HepG2 (cell line): ENCODE measurements around the gene FAM221B. TPM values are rescaled to one million over a fixed set of nuclear protein-coding genes. Genes with fewer than 3 reads are reported as not detected.
A peak's percentile ranks its signal among the peaks of the same experiment; 100 is the strongest.

ENCODE experiments used
- ATAC-seq: fragments of 200-7000 bp; cut with Tn5 transposase; 3 replicates; pipeline ENCODE4 v1.9.1; 2020; ENCODE audit warnings: mild to moderate bottlenecking, moderate library complexity
- BruUV-seq: library from RNA; stranded (reverse); fragments of 400-500 nt; replicated peaks from 2 replicates; lab custom pipeline; 2021; lab: Mats Ljungman, UMichigan
- CTCF ChIA-PET: fragments of 300-600 bp; formaldehyde crosslinking; extraction: SDS; loops from one replicate; lab custom pipeline; 2021; ENCODE audit warnings: low total read pairs, inconsistent platforms, low intra/inter-chr PET ratio; lab: Yijun Ruan, JAX
- POLR2A ChIA-PET: fragments of 350-600 bp; sonication (Branson Sonifier 250); formaldehyde crosslinking; loops from one replicate; lab custom pipeline; 2020; ENCODE audit warnings: antibody characterized with exemption, inconsistent platforms; lab: Yijun Ruan, JAX
- DNase-seq: peaks from one replicate; pipeline ENCODE4 v3.0.0-alpha.2; 2015; ENCODE audit warnings: low spot score
- FAIRE-seq: peaks from 3 replicates; lab custom pipeline; 2011; peaks lifted over from hg19 to GRCh38; lab: Jason Lieb, UNC
- H2AFZ ChIP-seq: one replicate; pipeline ENCODE4 v1.6.1; 2011; ENCODE audit warnings: low read length, inconsistent platforms
- H3K27ac ChIP-seq: fragments of 300-600 bp; 3 replicates; pipeline ENCODE4 v1.8.0; 2011; ENCODE audit warnings: mixed run types, mild to moderate bottlenecking, mixed read lengths, low read length, inconsistent platforms; ENCODE audit not compliant: insufficient read depth; ENCODE audit errors: extremely low read length
- H3K27me3 ChIP-seq, 2 experiments: fragments of 200-600 bp in 1 of 2; 2 replicates in 1 of 2; 3 replicates in 1 of 2; pipeline versions ENCODE4 v1.6.0 to v1.8.0; 2011; ENCODE audit warnings: low read length in 2 of 2, mild to moderate bottlenecking in 2 of 2, moderate library complexity in 2 of 2, inconsistent platforms in 1 of 2; ENCODE audit not compliant: insufficient read depth in 2 of 2, control insufficient read depth in 1 of 2
- H3K36me3 ChIP-seq, 2 experiments: fragments of 200-600 bp in 1 of 2; replicated peaks in 1 of 2; 2 replicates in 1 of 2; 3 replicates in 1 of 2; pipeline versions ENCODE4 v1.5.1 to v1.8.0; 2011; ENCODE audit warnings: low read length in 2 of 2, inconsistent platforms in 1 of 2; ENCODE audit not compliant: insufficient read depth in 2 of 2, control insufficient read depth in 1 of 2
- H3K4me1 ChIP-seq: 2 replicates; pipeline ENCODE4 v1.5.1; 2012; ENCODE audit warnings: low read length, inconsistent platforms; ENCODE audit not compliant: insufficient read depth
- H3K4me2 ChIP-seq: 2 replicates; pipeline ENCODE4 v1.6.0; 2011; ENCODE audit warnings: low read depth, low read length, inconsistent platforms
- H3K4me3 ChIP-seq, 3 experiments: fragments of 200-600 bp in 1 of 3; sonication (generic), shearing (Covaris generic) in 1 of 3; replicated peaks in 1 of 3; 2 replicates each; pipeline ENCODE4 v1.5.1; 2011 to 2016; ENCODE audit warnings: low read length in 3 of 3, inconsistent platforms in 2 of 3, low read depth in 2 of 3, mild to moderate bottlenecking in 2 of 3, control low read depth in 1 of 3, mixed read lengths in 1 of 3; ENCODE audit not compliant: insufficient read depth in 1 of 3
- H3K79me2 ChIP-seq: one replicate; pipeline ENCODE4 v1.6.1; 2011; ENCODE audit warnings: low read length, inconsistent platforms; ENCODE audit not compliant: insufficient read depth
- H3K9ac ChIP-seq: 2 replicates; pipeline ENCODE4 v1.6.0; 2011; ENCODE audit warnings: mild to moderate bottlenecking, low read depth, low read length, inconsistent platforms; ENCODE audit not compliant: insufficient read depth
- H3K9me3 ChIP-seq: 2 replicates; pipeline ENCODE4 v1.5.1; 2012; ENCODE audit warnings: mild to moderate bottlenecking, low read length
- H4K20me1 ChIP-seq: 2 replicates; pipeline ENCODE4 v1.6.0; 2011; ENCODE audit warnings: inconsistent platforms, mild to moderate bottlenecking, low read length, moderate library complexity; ENCODE audit not compliant: insufficient read depth
- KDM3A ChIP-seq: IDR thresholded peaks from 2 replicates; pipeline ENCODE4 v1.6.1; 2018; ENCODE audit warnings: low read depth, missing compliant biosample characterization
- SKIL ChIP-seq: sonication (generic); formaldehyde crosslinking; IDR thresholded peaks from 2 replicates; pipeline ENCODE4 v1.8.0; 2022; ENCODE audit warnings: missing genetic modification reagents, mild to moderate bottlenecking, moderate library complexity, borderline replicate concordance
- SOX6 ChIP-seq, 2 experiments: fragments of 450-650 bp in 1 of 2; sonication (generic) in 1 of 2; formaldehyde crosslinking in 1 of 2; IDR thresholded peaks; 2 replicates each; pipeline versions ENCODE4 v1.4.0 to v1.6.1; 2017 to 2020; ENCODE audit warnings: antibody characterized with exemption in 1 of 2, mild to moderate bottlenecking in 1 of 2, missing genetic modification reagents in 1 of 2
- ZNF10 ChIP-seq: sonication (generic); formaldehyde crosslinking; IDR thresholded peaks from 2 replicates; pipeline ENCODE4 v1.4.0; 2020; ENCODE audit warnings: mild to moderate bottlenecking, low read depth, missing genetic modification reagents, borderline replicate concordance
- ZNF644 ChIP-seq: IDR thresholded peaks from 2 replicates; pipeline ENCODE4 v1.6.1; 2016; ENCODE audit warnings: low read depth
- WGBS: methylation state at CpG from one replicate; pipeline ENCODE4 v1.1.6; 2017; ENCODE audit warnings: low lambda C conversion rate; 5-methylcytosine and 5-hydroxymethylcytosine counted together
- in situ Hi-C: cut with HindIII; loops from 2 replicates; pipeline ENCODE4 v1.10.0; 2017; ENCODE audit warnings: low pct_unique_long_range_greater_than_20kb; ENCODE audit not compliant: extremely low pct_ligation_motif_present
- intact Hi-C: fragments of 100-400 bp; cut with micrococcal nuclease; formaldehyde crosslinking; loops from one replicate; pipeline ENCODE4 v1.10.0; 2022; ENCODE audit not compliant: unreplicated experiment
- polyA plus RNA-seq, 8 experiments: library from polyadenylated mRNA; depleted of rRNA in 3 of 8; stranded (reverse) in 7 of 8; unstranded in 1 of 8; fragments of >200 nt; fragmentation: Illumina TruSeq in 4 of 8; extraction: Trizol in 4 of 8; gene quantifications; 2 replicates each; pipeline versions ENCODE4 v1.2.1 to v1.2.3, GENCODE V29; 2011 to 2016; ENCODE audit warnings: low read depth in 4 of 8, missing spikeins in 1 of 8, mixed read lengths in 1 of 8; ENCODE audit not compliant: insufficient read depth in 1 of 8
- total RNA-seq, 5 experiments: library from RNA; depleted of rRNA; stranded (reverse); fragments of >200 nt; fragmentation: Illumina TruSeq; extraction: Trizol; gene quantifications; 2 replicates each; pipeline ENCODE4 v1.2.3, GENCODE V29; 2016; ENCODE audit warnings: low read depth in 1 of 5

Gene FAM221B
- total and polyA plus RNA-seq, 2 of the 13 experiments (the other 11 are each of a cell fraction or from before 2014, with no cell fraction given), result not detected

GRCh38 chr9:35790385-35791296 is 37.9 kb downstream of the FAM221B start (continued):
- TF ChIP-seq SKIL (CRISPR knock-in tag) (no peak), ZNF644 (CRISPR knock-in tag) (no peak), ZNF10 (no peak), KDM3A (CRISPR knock-in tag) (0 out of 2 replicates have a peak, but pooled peaks have one; percentile 40)
- TF ChIP-seq, all 625 proteins: peak for 22

GRCh38 chr9:35790025-35790384 is 38.5 kb downstream of the FAM221B start:
- BruUV-seq, result no TSS peak

More at GRCh38 chr9:35790025-35790384, 38.5 kb downstream of the FAM221B start:
- ATAC-seq (peak; percentile 18; the same call in 1 of the 3 replicates), FAIRE-seq (no peak), DNase-seq (no peak)
- H3K4me2 ChIP-seq, result no peak overlapping the region
- ChIA-PET CTCF (interaction anchor here (1.3 to 2.4 kb wide), 4 partner anchors 24 to 92 kb away, joined by 7 to 26 read pairs (median 13); no protein-coding TSS in a partner anchor), POLR2A (interaction anchor here (1.0 kb wide), 1 partner anchor 22 kb away, joined by 3 read pairs; no protein-coding TSS in a partner anchor)
- no peak overlapping the region for H3K27ac ChIP-seq
- H2AFZ ChIP-seq, result no peak overlapping the region
- in situ Hi-C loops, result no loop called here
- no peaks in the 10 kb centered on the region; the same call in 1 of the 2 replicates for H3K4me1 ChIP-seq
- no peak overlapping the region for H3K4me3 ChIP-seq
- TF ChIP-seq SOX6 (IDR thresholded peaks at IDR 0.05) (no peak), SOX6 (CRISPR knock-in tag; IDR thresholded peaks at IDR 0.05) (no peak)
- H3K27me3 ChIP-seq, result no peaks in the 10 kb centered on the region
- no peaks in the 10 kb centered on the region for H4K20me1 ChIP-seq
- intact Hi-C loops, result loop anchor here (2.0 kb wide), 2 partner anchors 37 to 93 kb away; no protein-coding TSS in a partner anchor
- WGBS, result 30% methylated on average over 4 of the region's 4 CpGs
- H3K9ac ChIP-seq, result no peak overlapping the region
- no peaks in the 10 kb centered on the region for H3K9me3 ChIP-seq
- no peaks in the 10 kb centered on the region for H3K79me2 ChIP-seq
- peaks cover 3 to 11% of the 10 kb centered on the region in 2 experiments for H3K36me3 ChIP-seq
